HG03520 (cell line): ENCODE measurements around the gene MAGEA3.
A peak's percentile ranks its signal among the peaks of the same experiment; 100 is the strongest.
"Not testable (repeated sequence)": the region's sequence is repeated elsewhere in the genome, so short reads cannot be mapped to it uniquely, and the experiment has no call there.

Experiments
- ATAC-seq: cut with Tn5 transposase; IDR thresholded peaks from one replicate; pipeline ENCODE4 v1.9.1; 2021; ENCODE audit warnings: mild to moderate bottlenecking, moderate library complexity; ENCODE audit not compliant: unreplicated experiment

The MAGEA3 gene, protein sequence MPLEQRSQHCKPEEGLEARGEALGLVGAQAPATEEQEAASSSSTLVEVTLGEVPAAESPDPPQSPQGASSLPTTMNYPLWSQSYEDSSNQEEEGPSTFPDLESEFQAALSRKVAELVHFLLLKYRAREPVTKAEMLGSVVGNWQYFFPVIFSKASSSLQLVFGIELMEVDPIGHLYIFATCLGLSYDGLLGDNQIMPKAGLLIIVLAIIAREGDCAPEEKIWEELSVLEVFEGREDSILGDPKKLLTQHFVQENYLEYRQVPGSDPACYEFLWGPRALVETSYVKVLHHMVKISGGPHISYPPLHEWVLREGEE

GRCh38 chrX:152697952-152698931, at the start of gene MAGEA3:
TSS of gene MAGEA3 (plus strand) at chrX:152698794. CDS start at chrX:152700833, 2,039 bp downstream.
- ATAC-seq, result not testable (repeated sequence)

DNA sequence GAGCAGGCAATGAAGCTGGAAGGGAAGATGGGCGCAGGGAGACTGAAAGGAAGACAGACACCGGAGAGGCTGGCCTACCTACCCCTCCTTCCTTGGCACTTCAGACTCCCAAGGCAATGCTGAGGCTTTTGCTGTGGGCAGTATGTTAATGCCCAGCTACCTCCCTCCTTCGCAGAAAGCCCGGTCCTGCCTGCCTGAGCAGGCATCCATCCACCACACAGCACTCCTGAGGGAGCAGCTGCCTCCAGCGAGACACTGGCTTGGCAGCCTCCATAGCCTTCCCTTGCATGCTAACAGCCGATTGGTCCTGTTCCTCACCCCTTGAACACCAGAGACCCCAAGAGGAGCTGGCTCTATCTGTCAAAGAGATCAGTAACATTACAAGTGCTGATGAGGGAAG, 46.5 kb upstream of the MAGEA3 start:
- no peak for ATAC-seq

- no peak for ATAC-seq
Observed at GRCh38 chrX:152652467-152652866, 46.1 kb upstream of the MAGEA3 start.

DNA sequence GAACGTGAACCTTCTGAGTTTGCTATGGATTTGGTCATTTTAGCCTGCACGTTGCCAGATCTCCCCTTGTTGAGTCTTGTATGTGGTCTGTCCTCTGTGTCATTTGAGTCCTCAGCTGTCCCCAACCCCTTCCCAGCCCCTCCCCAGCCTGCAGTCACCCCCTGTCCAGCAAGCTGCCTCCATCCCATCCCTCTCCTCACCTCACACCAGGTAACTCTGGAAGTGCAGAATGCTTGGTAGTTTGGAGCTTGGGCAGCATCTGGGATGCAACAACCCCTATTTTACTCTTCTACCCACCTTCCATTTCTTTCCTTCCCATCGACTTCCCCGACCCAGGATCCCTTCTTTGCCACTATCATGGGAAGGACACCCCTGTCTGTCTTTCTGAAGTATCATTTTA, 42.5 kb upstream of the MAGEA3 start:
- no peak for ATAC-seq

DNA sequence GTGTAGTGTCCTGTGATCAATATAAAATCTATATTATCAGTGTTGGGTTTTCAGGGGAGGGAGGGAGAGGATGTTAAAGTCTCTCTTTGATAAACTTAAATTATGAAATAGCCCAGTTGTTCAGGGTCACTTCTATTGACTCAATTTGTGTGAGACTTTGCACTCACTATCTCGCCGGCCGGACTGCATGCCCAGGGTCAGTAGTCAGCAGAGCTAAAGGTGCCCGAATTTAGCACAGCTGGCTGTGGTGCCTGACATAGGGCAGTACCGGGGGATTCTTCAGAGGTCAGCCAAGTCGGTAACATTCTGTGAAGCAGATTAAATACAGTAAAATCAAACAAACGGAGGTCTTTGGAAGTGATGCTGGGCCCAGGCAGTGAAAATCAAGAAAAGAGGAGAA, 41.7 kb upstream of the MAGEA3 start:
- ATAC-seq, result no peak

GRCh38 chrX:152658302-152658701, 40.3 kb upstream of the MAGEA3 start:
- no peak for ATAC-seq

- ATAC-seq, result no peak
Observed at GRCh38 chrX:152663086-152663485, 35.5 kb upstream of the MAGEA3 start.

DNA sequence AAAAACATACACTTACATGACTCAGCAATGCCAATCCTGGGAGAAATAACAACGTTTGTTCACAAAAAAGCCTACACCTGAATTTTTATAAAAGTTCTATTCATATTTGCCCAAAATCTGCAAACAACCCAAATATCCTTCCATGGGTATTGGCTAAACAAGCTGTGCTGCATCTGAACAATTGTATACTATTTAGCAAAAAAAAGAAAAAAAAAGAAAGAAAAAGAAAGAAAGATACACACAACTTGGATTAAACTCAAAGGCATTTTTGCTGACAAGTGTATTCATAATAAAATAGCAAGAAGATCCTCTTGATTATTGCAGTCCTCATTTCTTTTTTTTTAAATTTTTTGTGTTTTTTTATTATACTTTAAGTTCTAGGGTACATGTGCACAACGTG, 24.5 kb upstream of the MAGEA3 start:
- ATAC-seq, result no peak

DNA sequence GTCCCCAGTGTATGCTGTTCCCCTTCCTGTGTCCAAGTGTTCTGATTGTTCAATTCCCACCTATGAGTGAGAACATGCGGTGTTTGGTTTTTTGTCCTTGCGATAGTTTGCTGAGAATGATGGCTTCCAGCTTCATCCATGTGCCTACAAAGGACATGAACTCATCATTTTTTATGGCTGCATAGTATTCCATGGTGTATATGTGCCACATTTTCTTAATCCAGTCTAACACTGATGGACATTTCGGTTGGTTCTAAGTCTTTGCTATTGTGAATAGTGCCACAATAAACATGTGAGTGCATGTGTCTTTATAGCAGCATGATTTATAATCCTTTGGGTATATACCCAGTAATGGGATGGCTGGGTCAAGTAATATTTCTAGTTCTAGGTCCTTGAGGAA, 23.9 kb upstream of the MAGEA3 start:
- not testable (repeated sequence) for ATAC-seq

DNA sequence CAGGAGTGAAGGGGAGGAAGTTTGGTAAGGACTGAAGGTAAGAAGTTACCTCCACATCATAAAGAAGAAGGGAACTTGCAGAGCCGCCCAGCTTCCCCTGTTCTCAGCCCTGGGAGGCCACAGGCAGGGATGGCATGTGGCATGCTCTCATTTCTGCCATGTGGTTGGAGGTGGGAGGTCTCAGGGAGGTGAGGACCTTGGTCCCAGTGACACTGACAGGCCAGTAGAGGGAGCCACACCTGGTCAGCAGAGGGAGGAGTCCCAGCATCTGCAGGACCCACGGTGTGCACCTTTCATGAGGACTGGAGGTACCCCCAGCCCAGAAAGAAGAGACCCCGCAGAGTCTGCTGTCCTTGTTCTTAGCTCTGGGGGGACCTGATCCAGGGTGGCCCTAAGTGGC, 17.6 kb upstream of the MAGEA3 start:
- ATAC-seq, result peak; percentile 78

DNA sequence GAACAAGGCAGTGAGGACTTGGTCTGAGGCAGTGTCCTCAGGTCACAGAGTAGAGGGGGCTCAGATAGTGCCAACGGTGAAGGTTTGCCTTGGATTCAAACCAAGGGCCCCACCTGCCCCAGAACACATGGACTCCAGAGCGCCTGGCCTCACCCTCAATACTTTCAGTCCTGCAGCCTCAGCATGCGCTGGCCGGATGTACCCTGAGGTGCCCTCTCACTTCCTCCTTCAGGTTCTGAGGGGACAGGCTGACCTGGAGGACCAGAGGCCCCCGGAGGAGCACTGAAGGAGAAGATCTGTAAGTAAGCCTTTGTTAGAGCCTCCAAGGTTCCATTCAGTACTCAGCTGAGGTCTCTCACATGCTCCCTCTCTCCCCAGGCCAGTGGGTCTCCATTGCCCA, 1.8 kb downstream of the MAGEA3 start:
- ATAC-seq, result not testable (repeated sequence)

DNA sequence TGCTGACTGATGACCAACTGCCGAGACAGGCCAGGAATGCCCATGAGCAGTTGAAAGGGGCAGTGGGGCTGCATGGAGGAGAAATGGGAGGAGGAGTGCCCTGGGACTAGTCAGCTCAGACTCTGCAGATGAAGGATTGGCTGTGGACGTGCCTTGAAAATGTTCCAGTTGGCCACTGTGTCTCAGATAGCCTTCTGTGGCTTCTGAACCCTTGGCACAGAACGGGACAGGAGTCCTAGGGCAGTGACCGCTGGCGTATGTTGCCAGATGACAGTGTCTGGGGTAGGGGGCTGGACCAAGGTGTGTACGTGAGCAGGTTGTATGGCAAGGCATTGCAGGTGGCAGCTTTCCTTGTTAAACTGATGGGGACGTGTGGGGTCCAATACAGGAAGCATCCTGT, 7.9 kb downstream of the MAGEA3 start:
- not testable (repeated sequence) for ATAC-seq

DNA sequence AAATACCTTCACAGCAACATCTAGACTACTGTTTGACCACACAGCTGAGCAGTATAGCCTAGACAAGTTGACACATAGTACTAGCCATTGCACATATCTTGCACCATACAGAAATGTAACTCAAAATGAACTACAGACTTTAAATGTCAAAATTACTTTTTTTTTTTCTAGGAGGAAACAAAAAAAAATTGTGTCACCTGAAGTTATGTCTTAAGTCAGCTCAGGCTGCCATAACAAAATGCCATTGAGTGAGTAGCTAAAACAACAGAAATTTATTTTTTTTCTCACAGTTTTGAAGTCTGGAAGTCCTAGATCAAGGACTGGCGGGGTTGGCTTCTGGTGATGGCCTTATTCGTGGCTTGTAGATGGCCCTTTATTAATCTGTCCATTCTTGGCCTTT, 10.6 kb downstream of the MAGEA3 start, which contains the start of gene CSAG2:
TSS of gene CSAG2 (minus strand) at position 101 of the 400 bp plus-strand sequence. CDS start 161 bp downstream, outside the sequence.
- ATAC-seq, result not testable (repeated sequence)

GRCh38 chrX:152713195-152713594, 14.6 kb downstream of the MAGEA3 start:
- ATAC-seq, result not testable (repeated sequence)

DNA sequence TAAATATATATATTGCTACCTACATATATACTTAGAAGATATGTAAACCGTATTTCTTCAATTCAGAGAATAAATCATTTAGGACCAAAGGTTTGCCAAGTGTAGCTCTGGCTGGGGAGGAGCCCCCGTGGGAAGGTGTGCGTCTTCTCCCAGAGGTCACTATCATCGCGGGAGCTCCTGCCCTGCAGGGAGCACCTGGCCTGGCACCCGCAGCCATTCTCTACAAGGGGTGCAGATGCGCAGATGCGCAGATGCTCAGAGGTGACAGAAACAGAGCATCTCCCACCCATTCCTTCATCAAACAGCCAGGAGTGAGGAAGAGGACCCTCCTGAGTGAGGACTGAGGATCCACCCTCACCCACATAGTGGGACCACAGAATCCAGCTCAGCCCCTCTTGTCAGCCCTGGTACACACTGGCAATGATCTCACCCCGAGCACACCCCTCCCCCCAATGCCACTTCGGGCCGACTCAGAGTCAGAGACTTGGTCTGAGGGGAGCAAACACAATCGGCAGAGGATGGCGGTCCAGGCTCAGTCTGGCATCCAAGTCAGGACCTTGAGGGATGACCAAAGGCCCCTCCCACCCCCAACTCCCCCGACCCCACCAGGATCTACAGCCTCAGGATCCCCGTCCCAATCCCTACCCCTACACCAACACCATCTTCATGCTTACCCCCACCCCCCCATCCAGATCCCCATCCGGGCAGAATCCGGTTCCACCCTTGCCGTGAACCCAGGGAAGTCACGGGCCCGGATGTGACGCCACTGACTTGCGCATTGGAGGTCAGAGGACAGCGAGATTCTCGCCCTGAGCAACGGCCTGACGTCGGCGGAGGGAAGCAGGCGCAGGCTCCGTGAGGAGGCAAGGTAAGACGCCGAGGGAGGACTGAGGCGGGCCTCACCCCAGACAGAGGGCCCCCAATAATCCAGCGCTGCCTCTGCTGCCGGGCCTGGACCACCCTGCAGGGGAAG, 15.5 kb downstream of the MAGEA3 start, which contains the start of gene MAGEA2B:
TSS of gene MAGEA2B (plus strand) at position 814 of the 973 bp plus-strand sequence. CDS start 2,479 bp downstream, outside the sequence.
- ATAC-seq, result not testable (repeated sequence)

DNA sequence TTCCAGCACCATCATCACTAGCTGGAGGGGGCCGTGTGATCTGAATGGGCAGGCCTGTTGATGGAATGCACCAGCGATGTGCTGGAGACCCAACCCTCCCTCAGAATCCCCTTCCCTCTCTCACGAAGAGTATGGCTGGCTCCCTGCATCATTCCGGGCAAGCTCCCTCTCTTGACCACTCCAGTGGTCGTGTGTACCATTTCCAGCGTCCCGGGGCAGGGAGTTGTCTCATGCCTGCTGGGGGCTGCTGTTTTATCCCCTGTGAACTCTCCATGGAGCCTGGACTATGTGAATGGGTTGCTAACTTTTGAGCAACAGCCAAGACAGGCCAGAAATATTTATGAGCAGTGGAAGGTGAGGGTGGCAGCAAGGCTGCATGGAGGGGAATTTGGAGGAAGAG, 26.8 kb downstream of the MAGEA3 start:
- ATAC-seq, result no peak

DNA sequence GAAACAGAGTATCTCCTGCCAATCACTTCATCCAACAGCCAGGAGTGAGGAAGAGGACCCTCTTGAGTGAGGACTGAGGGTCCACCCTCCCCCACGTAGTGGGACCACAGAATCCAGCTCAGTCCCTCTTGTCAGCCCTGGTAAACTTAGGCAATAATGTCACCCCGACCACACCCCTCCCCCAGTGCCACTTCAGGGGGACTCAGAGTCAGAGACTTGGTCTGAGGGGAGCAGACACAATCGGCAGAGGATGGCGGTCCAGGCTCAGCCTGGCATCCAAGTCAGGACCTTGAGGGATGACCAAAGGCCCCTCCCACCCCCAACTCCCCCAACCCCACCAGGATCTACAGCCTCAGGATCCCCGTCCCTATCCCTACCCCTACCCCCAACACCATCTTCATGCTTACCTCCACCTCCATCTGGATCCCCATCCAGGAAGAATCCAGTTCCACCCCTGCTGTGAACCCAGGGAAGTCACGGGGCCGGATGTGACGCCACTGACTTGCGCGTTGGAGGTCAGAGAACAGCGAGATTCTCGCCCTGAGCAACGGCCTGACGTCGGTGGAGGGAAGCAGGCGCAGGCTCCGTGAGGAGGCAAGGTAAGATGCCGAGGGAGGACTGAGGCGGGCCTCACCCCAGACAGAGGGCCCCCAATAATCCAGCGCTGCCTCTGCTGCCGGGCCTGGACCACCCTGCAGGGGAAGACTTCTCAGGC, 34.8 kb downstream of the MAGEA3 start, which contains the start of the genes CSAG1 and MAGEA12:
TSS of gene CSAG1 (minus strand) at position 461 of the 715 bp plus-strand sequence. CDS start 1,261 bp downstream, outside the sequence.
TSS of gene MAGEA12 (plus strand) at position 497 of the 715 bp plus-strand sequence. CDS start 2,405 bp downstream, outside the sequence.
- no peak for ATAC-seq

GRCh38 chrX:152734143-152734858, 35.7 kb downstream of the MAGEA3 start:
- not testable (repeated sequence) for ATAC-seq

DNA sequence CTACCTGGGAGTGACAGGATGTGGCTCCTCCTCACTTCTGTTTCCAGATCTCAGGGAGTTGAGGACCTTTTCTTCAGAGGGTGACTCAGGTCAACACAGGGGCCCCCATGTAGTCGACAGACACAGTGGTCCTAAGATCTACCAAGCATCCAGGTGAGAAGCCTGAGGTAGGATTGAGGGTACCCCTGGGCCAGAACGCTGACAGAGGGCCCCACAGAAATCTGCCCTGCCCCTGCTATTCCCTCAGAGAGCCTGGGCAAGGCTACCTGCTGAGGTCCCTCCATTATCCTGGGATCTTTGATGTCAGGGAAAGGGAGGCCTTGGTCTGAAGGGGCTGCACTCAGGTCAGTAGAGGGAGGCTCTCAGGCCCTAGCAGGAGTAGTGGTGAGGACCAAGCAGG, 36.5 kb downstream of the MAGEA3 start:
- ATAC-seq, result no peak
